T-helper 2 cell (primary cell): ENCODE measurements around the gene ETFRF1.

Experiments used
- DNase-seq, 5 experiments: peaks; one replicate each; pipeline versions ENCODE4 v3.0.0 to v3.0.0-alpha.2; 2012 to 2022

ETFRF1 gene

GRCh38 chr12:25236190-25236589 lies 41.2 kb downstream of the ETFRF1 start:
- no peak for DNase-seq

DNA sequence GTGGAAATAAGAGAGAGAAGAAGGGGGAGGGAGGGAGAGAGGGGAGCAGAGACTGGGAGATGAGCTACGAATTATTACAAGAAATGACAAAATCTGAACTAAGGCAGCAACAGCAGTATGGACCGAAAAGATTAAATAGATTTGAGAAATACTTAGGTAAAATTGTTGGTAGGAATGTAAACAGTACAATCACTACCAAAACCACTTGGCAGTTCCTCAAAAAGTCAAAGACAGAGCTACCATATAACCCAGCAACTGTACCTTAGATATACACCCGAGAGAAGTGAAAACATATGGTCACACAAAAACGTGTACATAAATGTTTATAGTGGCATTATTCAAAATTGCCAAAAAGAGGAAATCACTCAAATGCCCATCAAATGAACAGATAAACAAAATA lies 41.6 kb downstream of the ETFRF1 start:
- no peak for DNase-seq

DNA sequence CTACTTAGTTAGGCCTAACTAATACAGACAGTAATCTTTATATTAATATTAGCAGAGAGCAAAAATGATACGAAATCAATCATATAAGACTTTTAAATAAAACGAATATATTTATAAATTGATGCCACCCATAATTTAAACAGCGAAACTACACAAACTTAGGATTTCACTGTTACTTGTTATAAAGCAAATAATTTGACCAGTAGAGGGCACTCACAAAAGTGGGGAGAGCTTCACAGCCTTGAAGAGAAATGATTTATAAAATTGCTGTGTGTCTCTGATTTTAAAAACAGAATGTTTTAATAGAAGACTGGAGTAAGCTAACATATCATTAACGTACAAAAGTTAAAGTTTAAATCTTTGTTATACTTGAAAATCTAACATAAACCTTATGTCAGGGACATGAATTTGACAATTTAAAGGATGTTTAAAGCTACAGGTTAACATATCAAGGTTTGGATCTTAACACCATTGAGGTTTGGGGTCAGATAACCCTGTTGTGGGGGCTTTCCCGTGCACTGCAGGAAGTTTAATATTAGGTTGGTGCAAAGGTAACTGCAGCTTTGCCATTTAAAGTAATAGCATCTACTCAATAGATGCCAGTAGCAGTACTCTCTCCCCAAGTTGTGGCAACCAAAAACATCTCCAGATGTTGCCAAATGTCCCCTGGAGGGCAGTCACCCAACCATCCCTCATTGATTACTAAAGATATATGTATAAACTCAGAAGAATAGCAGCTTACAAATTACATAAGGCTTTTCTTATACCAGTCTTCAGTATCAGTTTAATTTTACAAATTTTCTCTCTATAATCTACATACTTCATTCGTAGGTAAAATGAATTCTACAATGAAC lies 46.4 kb downstream of the ETFRF1 start:
- DNase-seq = peak in 3 of 5 experiments; percentile 13 to 82 (median 66)

GRCh38 chr12:25242981-25243679 lies 48.1 kb downstream of the ETFRF1 start:
- no peak for DNase-seq

DNA sequence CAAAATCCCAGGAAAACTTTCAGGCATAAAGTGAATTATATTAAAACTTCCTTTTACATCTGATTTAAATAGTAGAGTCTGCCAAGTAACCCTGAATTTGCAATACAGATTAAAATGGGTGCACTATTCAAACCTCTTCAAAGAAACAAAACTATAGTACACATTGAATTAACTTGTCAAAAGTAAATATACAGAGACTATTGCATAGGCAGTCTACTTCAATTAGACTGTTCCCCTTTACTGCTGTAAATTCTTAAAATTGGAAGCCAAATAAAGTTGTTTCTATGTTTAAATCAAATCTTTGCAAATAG lies 48.6 kb downstream of the ETFRF1 start:
- no peak for DNase-seq

DNA sequence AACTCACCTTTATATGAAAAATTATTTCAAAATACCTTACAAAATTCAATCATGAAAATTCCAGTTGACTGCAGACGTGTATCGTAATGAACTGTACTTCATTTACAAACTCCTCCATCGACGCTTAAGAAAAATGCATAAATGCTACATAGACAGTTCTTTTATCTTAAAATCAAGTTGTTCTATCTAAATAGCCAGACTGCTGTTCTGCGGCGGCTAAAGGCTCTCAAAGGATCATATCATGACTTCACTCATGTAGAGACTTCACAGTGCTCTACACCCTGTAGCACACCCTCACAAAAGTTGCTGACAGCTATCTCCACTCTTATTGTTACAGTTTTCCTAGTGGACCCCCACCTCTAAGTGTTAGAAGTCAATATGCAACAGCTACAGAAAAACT lies 50.5 kb downstream of the ETFRF1 start:
- no peak for DNase-seq

DNA sequence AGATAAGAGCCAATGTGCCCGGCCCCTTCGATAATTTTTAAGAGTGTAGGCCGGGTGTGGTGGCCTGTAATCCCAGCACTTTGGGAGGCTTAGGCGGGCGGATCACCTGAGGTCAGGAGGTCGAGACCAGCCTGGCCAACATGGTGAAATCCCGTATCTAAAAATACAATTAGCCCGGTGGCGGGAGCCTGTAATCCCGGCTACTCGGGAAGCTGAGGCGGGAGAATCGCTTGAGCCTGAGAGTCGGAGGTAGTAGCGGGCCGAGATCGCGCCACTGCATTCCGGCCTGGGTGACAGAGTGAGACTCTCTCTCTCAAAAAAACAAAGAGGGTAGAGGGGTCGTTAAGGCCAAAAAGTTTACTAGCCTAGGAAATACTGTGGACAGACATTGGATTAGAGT lies 53.1 kb downstream of the ETFRF1 start:
- no peak for DNase-seq

DNA sequence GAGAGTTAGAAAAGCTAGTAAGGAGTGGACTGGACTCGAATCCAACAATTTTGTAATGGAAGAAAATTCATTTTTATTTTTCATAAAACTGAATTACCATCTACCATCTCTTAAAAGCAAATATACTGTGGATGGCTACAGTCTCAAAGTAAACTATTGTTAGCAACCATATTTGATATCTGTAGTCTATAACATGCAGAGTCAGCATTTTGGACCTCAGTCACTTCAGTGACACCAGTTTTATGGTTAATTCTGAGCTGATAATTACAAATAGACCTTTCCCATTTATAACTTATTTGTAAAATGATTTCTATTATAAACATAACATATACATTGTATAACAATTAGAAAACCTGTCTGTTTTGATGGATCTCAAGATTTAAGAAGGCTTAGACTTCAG lies 53.7 kb downstream of the ETFRF1 start:
- DNase-seq = no peak

DNA sequence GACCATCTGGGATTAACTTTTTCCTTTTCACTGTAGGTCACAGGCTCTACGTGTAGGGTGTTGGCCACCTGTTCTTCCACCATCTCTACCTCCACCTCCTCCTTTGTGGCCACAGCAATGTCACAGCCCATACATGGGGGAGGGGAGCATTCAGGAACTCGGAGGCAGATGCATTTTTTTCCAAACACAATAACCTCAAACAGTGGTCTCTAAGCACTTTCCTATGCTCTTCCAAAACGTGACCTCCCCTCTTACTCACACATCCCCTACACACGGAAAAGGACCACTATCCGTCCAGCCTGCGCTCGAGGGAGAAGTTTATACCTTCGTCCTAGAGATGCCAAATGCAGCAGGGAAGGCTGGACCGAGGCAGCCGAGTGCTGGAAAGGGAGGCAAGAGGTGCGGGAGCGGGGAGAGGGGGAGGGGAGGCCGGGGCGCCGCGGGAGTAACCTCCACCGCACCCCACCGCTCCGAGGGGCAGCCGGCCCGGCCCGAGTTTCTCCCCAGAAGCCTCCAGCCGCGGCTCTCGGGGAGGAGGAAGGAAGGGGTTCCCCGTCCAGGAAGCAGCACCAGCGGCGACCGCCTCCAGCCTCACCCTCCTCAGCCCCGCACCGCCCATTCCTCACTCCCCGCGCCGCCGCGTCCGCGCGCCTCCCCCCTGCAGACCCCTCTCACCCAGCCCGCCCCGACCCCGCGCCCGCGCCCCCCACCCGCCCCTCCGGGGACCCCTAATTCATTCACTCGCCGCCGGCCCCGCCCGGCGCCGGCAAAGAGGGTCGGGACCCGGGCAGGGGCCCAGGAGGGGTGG lies 55.1 kb downstream of the ETFRF1 start:
- peak; percentile 17 to 56 (median 41) for DNase-seq

DNA sequence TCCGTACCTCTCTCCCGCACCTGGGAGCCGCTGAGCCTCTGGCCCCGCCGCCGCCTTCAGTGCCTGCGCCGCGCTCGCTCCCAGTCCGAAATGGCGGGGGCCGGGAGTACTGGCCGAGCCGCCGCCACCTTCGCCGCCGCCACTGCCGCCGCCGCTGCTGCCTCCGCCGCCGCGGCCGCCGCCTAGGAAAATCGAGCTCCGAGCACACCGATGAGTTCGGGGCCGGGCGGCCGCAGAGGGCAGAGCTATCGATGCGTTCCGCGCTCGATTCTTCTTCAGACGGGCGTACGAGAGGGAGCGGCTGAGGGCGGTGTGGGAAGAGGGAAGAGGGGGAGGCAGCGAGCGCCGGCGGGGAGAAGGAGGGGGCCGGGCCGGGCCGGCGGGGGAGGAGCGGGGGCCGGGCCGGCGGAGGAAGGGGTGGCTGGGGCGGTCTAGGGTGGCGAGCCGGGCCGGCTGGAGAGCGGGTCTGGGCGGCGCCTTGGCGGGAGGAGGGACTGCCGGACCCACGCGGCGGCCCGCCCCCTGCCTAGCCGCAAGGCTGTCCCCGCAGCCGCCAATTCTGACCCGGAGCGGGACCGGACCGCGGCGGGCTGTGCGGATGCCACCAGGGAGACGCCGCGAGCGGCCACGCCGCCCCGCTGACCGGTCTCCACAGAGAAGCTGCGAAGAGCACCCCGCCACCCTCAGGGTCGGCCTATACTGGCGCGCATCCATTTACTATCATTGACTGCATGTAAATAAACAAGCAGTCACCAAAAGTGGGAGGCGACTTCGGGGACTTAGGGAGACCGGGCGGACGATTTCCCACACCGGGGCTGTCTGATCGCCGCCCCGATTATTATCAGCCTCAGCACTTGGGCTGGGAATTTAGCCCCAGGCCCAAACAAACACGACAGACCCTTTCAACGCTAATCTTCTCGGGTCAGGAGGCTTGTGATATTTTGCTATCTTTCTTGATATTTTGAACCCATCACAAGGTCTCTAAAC lies 56.0 kb downstream of the ETFRF1 start, which contains the start of gene KRAS:
Gene KRAS, minus strand, starts transcription at position 186 of the 987 bp plus-strand sequence.
- DNase-seq = peak; percentile 76 to 96 (median 86)

DNA sequence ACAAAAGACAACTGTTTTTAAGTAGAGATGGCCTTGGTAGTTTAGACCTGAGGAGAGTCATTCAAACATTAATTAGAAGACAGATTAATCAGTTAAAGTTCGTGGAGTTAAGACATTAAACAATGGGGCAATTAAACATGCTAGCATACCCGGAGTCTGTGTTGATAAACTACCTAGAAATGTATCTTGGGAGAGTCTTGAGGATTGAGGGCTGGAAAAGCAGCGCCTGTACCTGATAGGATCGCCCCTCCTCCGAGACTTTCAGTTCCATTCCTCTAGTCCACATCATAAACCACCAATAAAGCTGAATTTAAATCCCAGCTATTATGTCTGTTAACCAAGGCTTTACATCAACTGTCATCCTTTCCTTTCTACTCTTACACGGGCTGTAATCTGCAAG lies 56.7 kb downstream of the ETFRF1 start:
- no peak for DNase-seq

GRCh38 chr12:25252946-25253345 lies 57.9 kb downstream of the ETFRF1 start:
- DNase-seq = no peak

GRCh38 chr12:25253371-25254068 lies 58.5 kb downstream of the ETFRF1 start:
- no peak for DNase-seq

- no peak for DNase-seq
Observed at GRCh38 chr12:25254271-25254880, 59.3 kb downstream of the ETFRF1 start.
